Activated CD8-positive, alpha-beta T cell treated with anti-CD3 and anti-CD28 coated beads, Interleukin-2, amount 10 ng/mL, durations not matched to agents 7 days and 5 days (primary cell): ENCODE results near the gene SIGLEC7. TPM values are rescaled to one million over a fixed set of nuclear protein-coding genes. Genes with fewer than 3 reads are reported as not detected.

Source experiments
- ATAC-seq: fragments of 150-1000 bp; cut with Tn5 transposase; one replicate; pipeline ENCODE4 v1.10.0; 2021; ENCODE audit warnings: moderate library complexity
- CTCF ChIA-PET: fragments of 350-600 bp; sonication (Branson Sonifier 250); formaldehyde crosslinking; loops from one replicate; lab custom pipeline; 2021; ENCODE audit warnings: antibody characterized with exemption; lab: Charles Lee
- POLR2A ChIA-PET: fragments of 350-600 bp; sonication (Branson Sonifier 250); formaldehyde crosslinking; loops from one replicate; lab custom pipeline; 2021; ENCODE audit warnings: antibody characterized with exemption; lab: Charles Lee
- DNase-seq: peaks from one replicate; pipeline ENCODE4 v3.0.0-alpha.2; 2020
- H3K27ac Mint-ChIP-seq: one replicate; pipeline ENCODE4 v1.8.0; 2021; ENCODE audit warnings: mild to moderate bottlenecking, mixed read lengths
- H3K27me3 Mint-ChIP-seq: one replicate; pipeline ENCODE4 v1.8.0; 2021; ENCODE audit warnings: low read depth, mixed read lengths
- H3K36me3 Mint-ChIP-seq: one replicate; pipeline ENCODE4 v1.8.0; 2021; ENCODE audit warnings: low read depth, mixed read lengths
- H3K4me1 Mint-ChIP-seq: one replicate; pipeline ENCODE4 v1.8.0; 2021; ENCODE audit warnings: low read depth, mixed read lengths
- H3K4me3 Mint-ChIP-seq: one replicate; pipeline ENCODE4 v1.8.0; 2021; ENCODE audit warnings: mild to moderate bottlenecking, mixed read lengths
- H3K9me3 Mint-ChIP-seq: one replicate; pipeline ENCODE4 v1.8.0; 2022; ENCODE audit warnings: mixed read lengths; ENCODE audit not compliant: insufficient read depth
- total RNA-seq, 2 experiments: library from RNA; stranded (reverse); gene quantifications; one replicate each; pipeline ENCODE4 v1.2.3, GENCODE V29; 2021

SIGLEC7 gene
- total RNA-seq, 2 experiments from 2014 or later: not detected

- DNase-seq (no peak), ATAC-seq (no peak)
- peaks cover 23% of the 10 kb centered on the region for H3K4me1 Mint-ChIP-seq
- H3K27me3 Mint-ChIP-seq: no peaks in the 10 kb centered on the region
- peaks cover 46% of the 10 kb centered on the region for H3K36me3 Mint-ChIP-seq
- no peaks in the 10 kb centered on the region for H3K9me3 Mint-ChIP-seq
- ChIA-PET POLR2A (no interaction called here), CTCF (no interaction called here)
- no peak overlapping the region for H3K27ac Mint-ChIP-seq
- H3K4me3 Mint-ChIP-seq: no peak overlapping the region
These were observed 39.1 kb upstream of the SIGLEC7 start for GRCh38 chr19:51102991-51103390.

DNA sequence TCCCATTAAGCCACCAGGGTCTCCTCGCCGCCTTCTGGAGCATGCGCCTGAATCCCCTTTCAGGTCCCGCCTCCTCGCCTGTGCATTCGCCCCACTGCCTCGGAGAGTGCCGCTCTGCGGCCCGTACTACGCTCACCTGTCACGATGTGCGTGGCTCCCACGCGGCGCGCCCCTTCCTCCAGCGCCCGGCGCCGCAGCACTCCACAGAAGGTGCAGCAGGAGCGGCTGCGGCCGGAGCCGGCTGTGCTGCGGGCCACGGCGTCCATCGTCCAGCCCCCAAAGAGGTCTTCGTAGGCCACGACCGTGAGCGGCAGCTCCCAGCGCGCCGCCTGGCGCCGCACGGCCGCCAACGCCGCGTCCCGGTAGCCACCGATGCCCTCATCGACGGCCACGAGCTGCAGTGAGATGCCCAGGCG is 38.2 kb upstream of the SIGLEC7 start:
- peaks cover 42% of the 10 kb centered on the region for H3K36me3 Mint-ChIP-seq
- no peak overlapping the region for H3K27ac Mint-ChIP-seq
- DNase-seq: no peak
- no peaks in the 10 kb centered on the region for H3K9me3 Mint-ChIP-seq
- H3K4me3 Mint-ChIP-seq: no peak overlapping the region
- no peaks in the 10 kb centered on the region for H3K27me3 Mint-ChIP-seq
- POLR2A ChIA-PET: no interaction called here
- ATAC-seq: no peak
- CTCF ChIA-PET: no interaction called here
- peaks cover 28% of the 10 kb centered on the region for H3K4me1 Mint-ChIP-seq

DNA sequence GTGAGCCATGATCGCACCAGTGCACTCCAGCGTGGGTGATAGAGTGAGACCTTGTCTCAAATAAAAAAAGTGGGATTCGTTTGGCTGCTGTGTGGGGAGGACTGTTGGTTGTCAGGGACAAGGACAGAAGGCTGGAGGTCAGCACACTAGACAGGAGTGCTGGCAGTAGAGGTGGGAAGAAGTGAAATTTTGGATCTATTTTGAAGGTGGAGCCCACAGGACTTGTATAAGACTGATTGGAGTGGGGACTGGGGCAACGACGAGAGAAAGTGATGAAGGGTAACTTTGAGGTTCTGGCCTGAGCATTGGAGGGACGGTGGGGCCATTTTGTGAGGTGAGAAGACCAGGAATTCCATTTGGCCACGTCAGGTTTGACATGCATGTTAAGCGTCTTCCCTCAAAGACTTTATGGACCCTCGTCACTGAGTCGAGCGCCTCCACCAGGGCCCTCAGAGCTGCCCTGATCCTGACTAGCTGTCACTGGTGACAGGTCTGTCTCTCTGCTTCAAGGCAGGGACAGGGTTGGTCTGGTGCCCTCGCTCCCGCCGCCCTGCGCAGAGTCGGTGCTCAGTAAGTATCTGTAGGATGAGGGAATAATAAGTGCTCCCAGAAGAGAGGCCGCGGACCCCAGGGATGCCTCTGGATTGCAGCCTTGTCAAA is 34.6 kb upstream of the SIGLEC7 start:
- CTCF ChIA-PET: no interaction called here

DNA sequence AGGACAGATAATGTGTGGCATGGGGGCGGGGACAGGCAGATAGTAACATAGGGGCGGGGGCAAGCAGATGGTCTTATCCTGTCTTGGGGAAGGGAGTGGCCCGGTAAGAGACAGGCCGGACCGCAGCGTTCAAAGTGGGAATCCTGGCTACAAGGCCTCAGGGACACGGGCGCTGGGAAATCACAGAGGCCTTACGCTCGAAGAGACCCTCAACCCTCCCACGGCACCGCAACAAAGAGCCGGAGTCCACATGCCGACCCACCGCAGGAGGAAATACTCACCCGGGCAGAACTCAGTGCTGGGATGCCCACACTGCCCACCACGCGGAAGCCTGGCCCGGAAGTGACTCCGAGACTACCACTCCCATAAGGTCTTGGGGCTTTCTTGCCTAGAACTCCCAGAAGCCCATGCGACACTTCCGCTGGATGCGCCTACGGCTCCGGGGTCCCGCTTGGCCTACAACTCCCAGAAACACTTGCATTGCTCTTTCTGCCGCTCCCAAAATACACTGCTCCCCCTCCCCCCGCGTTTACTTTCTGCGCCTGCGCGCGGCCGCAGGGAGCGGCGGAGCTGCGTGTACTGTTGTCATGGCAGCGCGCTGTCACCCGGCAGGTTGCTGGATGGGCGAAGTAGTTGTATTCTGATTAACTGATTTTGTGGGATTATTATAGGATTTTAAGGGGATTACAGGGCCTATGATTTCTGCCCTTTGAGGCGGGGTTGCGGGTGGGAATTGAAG is 33.9 kb upstream of the SIGLEC7 start, which contains the start of gene CTU1:
Gene CTU1, minus strand, starts transcription at position 344 of the 739 bp plus-strand sequence. CDS start 3,840 bp downstream, outside the sequence.
- Mint-ChIP-seq H3K27ac (peak within 1 kb of the TSS; percentile 90), H3K36me3 (peaks cover 22% of the 10 kb centered on the region), H3K4me1 (peaks cover 34% of the 10 kb centered on the region), H3K27me3 (peaks cover 2% of the 10 kb centered on the region), H3K9me3 (no peaks in the 10 kb centered on the region), H3K4me3 (peak within 1 kb of the TSS; percentile 88)
- POLR2A ChIA-PET: interaction anchor here (0.7 kb wide), 1 partner anchor 549 kb away, joined by 3 read pairs; no protein-coding TSS in a partner anchor
- DNase-seq: peak; percentile 99
- ATAC-seq: peak; percentile 98
- CTCF ChIA-PET: interaction anchor here (1.0 kb wide), 1 partner anchor 12 kb away, joined by 5 read pairs; no protein-coding TSS in a partner anchor

More for the DNA sequence above, 34.6 kb upstream of the SIGLEC7 start:
- DNase-seq: peak; percentile 41
- peak overlapping the region; percentile 90 for H3K27ac Mint-ChIP-seq
- H3K27me3 Mint-ChIP-seq: peaks cover 2% of the 10 kb centered on the region
- peaks cover 26% of the 10 kb centered on the region for H3K36me3 Mint-ChIP-seq
- POLR2A ChIA-PET: no interaction called here
- ATAC-seq: peak; percentile 27
- H3K4me1 Mint-ChIP-seq: peaks cover 34% of the 10 kb centered on the region
- peak overlapping the region; percentile 88 for H3K4me3 Mint-ChIP-seq
- no peaks in the 10 kb centered on the region for H3K9me3 Mint-ChIP-seq

- Mint-ChIP-seq H3K4me1 (peaks cover 35% of the 10 kb centered on the region), H3K27ac (peak overlapping the region; percentile 90), H3K27me3 (peaks cover 2% of the 10 kb centered on the region), H3K36me3 (peaks cover 16% of the 10 kb centered on the region), H3K9me3 (no peaks in the 10 kb centered on the region), H3K4me3 (peak overlapping the region; percentile 88)
- ChIA-PET POLR2A (interaction anchor here (0.7 kb wide), 1 partner anchor 549 kb away, joined by 3 read pairs; no protein-coding TSS in a partner anchor), CTCF (interaction anchor here (1.0 kb wide), 1 partner anchor 12 kb away, joined by 5 read pairs; no protein-coding TSS in a partner anchor)
- DNase-seq (no peak), ATAC-seq (peak; percentile 48)
These were observed 33.3 kb upstream of the SIGLEC7 start for GRCh38 chr19:51108805-51109146.

DNA sequence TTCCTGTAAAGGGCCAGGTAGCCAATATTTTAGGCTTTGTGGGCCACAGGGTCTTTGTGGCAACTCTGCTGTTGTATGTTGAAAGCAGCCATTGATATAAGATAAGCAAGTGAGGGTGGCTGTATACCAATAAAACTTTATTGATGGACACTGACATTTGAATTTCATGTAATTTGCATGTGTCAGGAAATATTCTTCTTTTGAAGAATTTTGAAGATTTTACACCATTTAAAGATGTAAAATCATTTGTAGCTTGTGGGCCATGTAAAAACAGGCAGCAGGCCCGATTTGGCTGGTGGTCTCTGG is 31.5 kb upstream of the SIGLEC7 start:
- Mint-ChIP-seq H3K4me1 (peaks cover 46% of the 10 kb centered on the region), H3K4me3 (no peak overlapping the region), H3K9me3 (no peaks in the 10 kb centered on the region), H3K36me3 (peaks cover 8% of the 10 kb centered on the region), H3K27ac (no peak overlapping the region), H3K27me3 (peaks cover 2% of the 10 kb centered on the region)
- ChIA-PET POLR2A (no interaction called here), CTCF (interaction anchor here (1.4 to 1.8 kb wide), 3 partner anchors 11 to 47 kb away, joined by 4 to 5 read pairs (median 4); no protein-coding TSS in a partner anchor)
- DNase-seq (no peak), ATAC-seq (no peak)

DNA sequence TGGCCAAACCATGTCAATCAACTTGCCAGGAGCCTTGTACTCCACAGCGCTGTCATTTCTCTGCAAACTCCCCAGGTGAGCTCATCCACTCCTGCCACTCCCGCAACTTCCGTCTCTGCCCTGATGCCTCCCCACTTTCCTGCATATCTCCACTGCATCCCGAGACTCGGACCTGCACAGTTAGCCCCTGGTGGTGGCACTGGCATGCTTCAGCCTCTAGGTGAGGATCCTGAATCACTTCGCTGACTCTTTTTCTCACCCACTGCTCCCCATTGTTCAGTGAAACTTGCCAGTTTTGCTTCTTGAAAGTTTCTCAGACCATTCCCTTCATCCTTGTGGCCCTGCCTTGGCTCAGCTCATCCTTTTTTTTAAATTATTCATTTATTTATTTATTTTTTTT is 30.5 kb upstream of the SIGLEC7 start:
- H3K4me3 Mint-ChIP-seq: no peak overlapping the region
- DNase-seq (no peak), ATAC-seq (no peak)
- ChIA-PET CTCF (no interaction called here), POLR2A (no interaction called here)
- H3K27ac Mint-ChIP-seq: no peak overlapping the region
- no peaks in the 10 kb centered on the region for H3K9me3 Mint-ChIP-seq
- peaks cover 2% of the 10 kb centered on the region for H3K36me3 Mint-ChIP-seq
- peaks cover 2% of the 10 kb centered on the region for H3K27me3 Mint-ChIP-seq
- peaks cover 48% of the 10 kb centered on the region for H3K4me1 Mint-ChIP-seq

DNA sequence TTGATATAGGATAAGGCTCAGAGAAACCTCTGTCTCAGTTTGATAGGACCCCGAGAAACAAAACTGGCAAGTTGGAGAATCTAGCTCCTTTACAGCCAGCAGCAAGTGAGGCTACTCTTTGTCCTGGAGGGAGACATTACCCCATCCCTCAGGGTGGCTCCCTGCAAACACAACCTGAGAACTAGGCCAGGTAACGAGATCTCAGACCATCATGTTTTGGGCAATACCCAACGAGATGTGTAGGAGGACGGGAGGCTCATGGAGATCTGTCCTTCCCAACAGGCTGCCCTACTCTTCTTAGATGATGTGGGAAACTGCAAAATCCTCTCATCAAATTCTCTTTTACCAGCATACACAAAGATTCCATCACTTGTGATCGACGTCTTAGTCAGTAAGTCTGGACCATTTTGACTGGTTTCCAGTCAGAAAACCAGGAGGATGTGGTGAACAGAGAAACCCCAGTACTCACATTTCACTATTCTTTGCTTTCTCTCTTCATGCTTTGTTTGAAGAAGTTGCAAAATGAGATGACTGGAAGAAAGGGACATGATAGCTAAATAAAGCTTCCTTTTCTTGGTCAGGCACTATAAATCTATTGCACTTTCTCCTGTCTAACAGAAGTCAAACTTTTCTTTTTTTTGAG is 27.9 kb upstream of the SIGLEC7 start:
- DNase-seq (peak; percentile 51), ATAC-seq (peak; percentile 34)
- peaks cover 2% of the 10 kb centered on the region for H3K27me3 Mint-ChIP-seq
- no peaks in the 10 kb centered on the region for H3K36me3 Mint-ChIP-seq
- peak overlapping the region; percentile 64 for H3K27ac Mint-ChIP-seq
- peaks cover 46% of the 10 kb centered on the region for H3K4me1 Mint-ChIP-seq
- no peak overlapping the region for H3K4me3 Mint-ChIP-seq
- POLR2A ChIA-PET: no interaction called here
- no peaks in the 10 kb centered on the region for H3K9me3 Mint-ChIP-seq
- CTCF ChIA-PET: interaction anchor here (0.7 to 2.7 kb wide), 7 partner anchors 14 to 45 kb away, joined by 3 to 11 read pairs (median 4); no protein-coding TSS in a partner anchor

DNA sequence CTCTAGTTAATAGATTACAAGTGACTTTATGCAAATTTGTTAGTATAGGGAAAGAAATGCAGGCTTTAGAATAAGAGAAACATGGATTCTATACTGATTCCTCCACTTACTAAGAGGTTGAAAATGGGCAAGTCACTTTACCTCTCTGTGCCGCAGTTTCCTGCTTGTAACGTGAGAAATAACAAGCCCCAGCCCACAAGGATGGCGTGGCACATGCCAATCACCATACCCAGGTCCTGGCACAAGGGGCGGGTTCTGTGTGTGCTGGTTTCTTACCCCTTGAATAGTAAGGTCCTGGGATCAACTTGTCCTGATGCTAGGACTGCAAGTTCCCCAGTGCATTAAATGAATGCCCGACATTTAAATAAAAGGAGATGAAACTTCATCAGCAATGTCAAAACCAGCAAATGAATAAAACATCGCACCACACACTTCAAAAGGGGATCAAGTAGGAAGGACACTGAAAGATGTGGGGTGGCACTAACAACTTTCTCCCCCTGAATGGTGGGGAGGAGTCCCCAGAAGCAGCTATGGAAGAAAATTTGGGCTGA is 25.3 kb upstream of the SIGLEC7 start:
- peak overlapping the region; percentile 63 for H3K27ac Mint-ChIP-seq
- ChIA-PET POLR2A (no interaction called here), CTCF (no interaction called here)
- H3K4me1 Mint-ChIP-seq: peaks cover 57% of the 10 kb centered on the region
- no peaks in the 10 kb centered on the region for H3K27me3 Mint-ChIP-seq
- no peaks in the 10 kb centered on the region for H3K36me3 Mint-ChIP-seq
- H3K4me3 Mint-ChIP-seq: no peak overlapping the region
- ATAC-seq (no peak), DNase-seq (peak; percentile 51)
- no peaks in the 10 kb centered on the region for H3K9me3 Mint-ChIP-seq

DNA sequence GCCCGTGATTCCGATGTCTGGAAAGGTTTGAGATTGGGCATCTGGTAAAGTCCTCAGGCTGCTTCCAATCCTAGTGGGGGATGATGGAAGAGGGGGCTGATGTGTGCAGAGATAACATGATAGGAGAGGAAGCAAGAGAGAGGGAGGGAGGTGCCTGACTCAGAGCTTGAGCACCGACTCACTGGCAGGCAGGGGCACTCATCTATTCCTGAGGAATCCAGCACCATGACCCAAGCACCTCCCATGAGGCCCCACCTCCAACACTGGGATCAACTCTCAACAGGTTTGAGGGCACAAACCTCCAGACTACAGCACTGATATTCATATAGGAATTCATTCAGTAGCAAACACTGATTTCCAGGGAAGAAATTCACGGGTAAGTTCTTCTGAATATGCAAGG is 23.0 kb upstream of the SIGLEC7 start:
- Mint-ChIP-seq H3K27me3 (no peaks in the 10 kb centered on the region), H3K27ac (no peak overlapping the region), H3K36me3 (no peaks in the 10 kb centered on the region), H3K4me1 (peaks cover 76% of the 10 kb centered on the region), H3K4me3 (no peak overlapping the region), H3K9me3 (no peaks in the 10 kb centered on the region)
- DNase-seq (no peak), ATAC-seq (no peak)
- ChIA-PET CTCF (no interaction called here), POLR2A (no interaction called here)

- Mint-ChIP-seq H3K4me1 (peaks cover 76% of the 10 kb centered on the region), H3K9me3 (no peaks in the 10 kb centered on the region), H3K4me3 (no peak overlapping the region), H3K36me3 (no peaks in the 10 kb centered on the region), H3K27ac (peak overlapping the region; percentile 60), H3K27me3 (no peaks in the 10 kb centered on the region)
- no peak for ATAC-seq
- DNase-seq: no peak
- ChIA-PET POLR2A (no interaction called here), CTCF (no interaction called here)
These were observed 22.5 kb upstream of the SIGLEC7 start for GRCh38 chr19:51119611-51120010.
